Amniotic epithelial cell (primary cell): Measurements from ENCODE around the gene TTC23.
A peak's percentile ranks its signal among the peaks of the same experiment; 100 is the strongest.
"Not testable (repeated sequence)": the region's sequence is repeated elsewhere in the genome, so short reads cannot be mapped to it uniquely, and the experiment has no call there.

Experiments
- DNase-seq: peaks from one replicate; pipeline ENCODE4 v3.0.0-alpha.2; 2010; ENCODE audit warnings: low read depth

Gene TTC23

DNA sequence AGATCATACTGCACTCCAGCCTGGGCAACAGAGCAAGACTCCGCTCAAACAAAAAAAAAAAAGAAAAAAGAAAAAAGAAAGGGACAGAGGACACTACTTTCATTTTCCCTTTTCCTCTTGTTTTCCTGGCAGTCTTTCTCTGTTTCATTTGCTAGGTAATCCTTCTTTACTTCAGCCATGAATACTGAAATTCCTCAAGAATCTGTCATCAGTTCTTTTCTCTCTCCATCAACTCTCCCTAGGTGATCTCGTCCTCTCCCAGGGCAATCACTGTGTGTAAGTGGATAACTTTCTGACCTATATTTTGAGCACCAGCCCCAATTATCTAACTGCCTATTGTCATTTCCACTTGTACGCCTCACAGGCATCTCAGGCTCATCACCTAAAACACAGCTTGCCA is 51.5 kb downstream of the TTC23 start:
- DNase-seq, result peak; percentile 47

DNA sequence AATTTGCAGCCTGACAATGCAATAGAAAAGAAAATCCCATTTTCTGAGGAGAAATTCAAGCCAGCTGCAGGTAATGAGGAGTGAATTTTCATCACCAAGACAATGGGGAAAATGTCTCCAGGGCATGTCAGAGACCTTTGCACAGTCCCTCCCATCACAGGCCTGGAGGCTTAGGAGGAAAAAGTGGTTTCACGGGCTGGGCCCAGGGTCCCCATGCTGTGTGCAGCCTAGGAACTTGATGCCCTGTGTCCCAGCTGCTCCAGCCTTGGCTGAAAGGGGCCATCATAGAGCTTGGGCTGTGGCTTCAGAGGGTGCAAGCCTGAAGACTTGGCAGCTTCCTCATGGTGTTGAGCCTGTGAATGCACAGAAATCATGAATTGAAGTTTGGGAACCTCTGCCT is 57.2 kb downstream of the TTC23 start:
- not testable (repeated sequence) for DNase-seq

- DNase-seq, result no peak
Observed at GRCh38 chr15:99187936-99188335, 61.4 kb downstream of the TTC23 start.

DNA sequence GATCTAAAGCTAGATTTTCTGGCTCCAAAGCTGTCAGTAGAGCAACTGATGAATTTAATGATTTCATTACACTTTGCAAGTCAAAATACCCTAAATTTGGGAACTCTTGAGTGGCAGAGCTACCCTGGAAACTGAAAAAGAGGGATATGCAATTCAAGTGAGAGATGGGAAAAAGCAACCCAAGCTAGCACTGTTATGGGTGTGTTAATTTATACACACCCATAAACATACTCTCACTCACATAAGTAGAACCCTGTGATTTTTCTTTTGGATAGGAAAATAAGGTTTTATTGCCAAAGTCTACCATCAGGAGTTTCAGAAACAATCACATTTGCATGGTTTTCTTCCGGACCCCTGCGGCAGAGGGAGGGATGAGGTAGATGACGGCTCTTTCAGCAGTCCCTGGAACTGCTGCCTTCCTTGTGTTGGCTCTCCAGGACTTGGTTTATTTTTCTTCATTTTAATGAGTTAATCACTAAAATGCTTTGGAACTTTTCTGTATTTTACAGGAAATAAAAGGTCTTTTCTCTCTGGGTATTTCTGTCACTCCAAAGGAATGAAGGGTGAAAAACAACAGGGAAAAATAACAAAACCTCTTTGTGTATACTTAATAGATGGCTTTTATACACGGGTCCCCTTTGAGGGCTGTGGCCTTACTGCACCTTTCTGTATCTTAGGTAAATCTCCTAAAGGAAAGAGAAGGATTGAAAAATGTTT is 63.8 kb downstream of the TTC23 start:
- DNase-seq, result no peak

GRCh38 chr15:99182791-99183190 is 66.6 kb downstream of the TTC23 start:
- no peak for DNase-seq

- peak; percentile 41 for DNase-seq
Observed at GRCh38 chr15:99181545-99181971, 67.8 kb downstream of the TTC23 start.

DNA sequence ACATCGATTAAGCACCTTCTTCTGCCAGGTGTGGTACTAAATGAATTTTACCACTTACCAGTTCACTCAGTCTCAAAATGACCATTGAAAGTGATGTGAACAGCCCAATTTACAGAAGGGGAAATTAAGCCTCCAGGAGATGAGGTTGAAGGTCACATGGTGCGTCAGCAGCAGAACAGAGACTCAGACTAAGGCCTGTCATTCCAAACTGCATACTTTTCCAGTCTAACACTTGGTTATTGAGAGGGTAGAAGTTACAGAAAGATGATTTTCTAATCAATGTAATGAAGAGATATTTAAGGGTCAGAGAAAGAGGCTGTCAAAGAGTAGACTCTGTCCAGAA is 68.4 kb downstream of the TTC23 start:
- no peak for DNase-seq

- DNase-seq, result peak; percentile 85
Observed at GRCh38 chr15:99180086-99180963, 69.1 kb downstream of the TTC23 start.

GRCh38 chr15:99177679-99178078 is 71.7 kb downstream of the TTC23 start:
- DNase-seq, result no peak

DNA sequence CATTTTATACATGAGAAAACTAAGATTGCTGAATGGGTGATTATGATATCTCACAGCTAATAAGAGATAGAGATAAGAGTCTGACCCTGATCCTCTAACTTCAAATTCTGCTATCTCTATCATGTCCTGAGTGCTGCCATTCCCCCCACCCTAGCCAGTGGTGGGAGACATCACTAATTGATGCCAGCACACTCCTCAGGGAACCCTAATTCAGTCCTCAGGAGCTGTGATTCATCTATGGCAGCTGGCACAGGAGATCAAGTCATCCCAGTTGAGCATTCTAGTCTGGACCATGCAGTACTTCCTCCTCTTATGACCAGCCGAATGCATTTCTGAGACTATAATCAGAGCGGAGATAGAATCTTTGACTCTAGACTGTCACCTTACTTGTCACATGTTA is 72.6 kb downstream of the TTC23 start:
- peak; percentile 34 for DNase-seq

- DNase-seq, result peak; percentile 93
Observed at GRCh38 chr15:99174567-99175395, 74.6 kb downstream of the TTC23 start.

GRCh38 chr15:99172989-99173388 is 76.4 kb downstream of the TTC23 start:
- DNase-seq, result no peak

- DNase-seq, result no peak
Observed at GRCh38 chr15:99172171-99172570, 77.2 kb downstream of the TTC23 start.

- DNase-seq, result no peak
Observed at GRCh38 chr15:99170476-99171065, 78.8 kb downstream of the TTC23 start.

- DNase-seq, result peak; percentile 93
Observed at GRCh38 chr15:99169769-99170311, 79.5 kb downstream of the TTC23 start.

GRCh38 chr15:99168601-99169580 is 80.5 kb downstream of the TTC23 start:
- no peak for DNase-seq

DNA sequence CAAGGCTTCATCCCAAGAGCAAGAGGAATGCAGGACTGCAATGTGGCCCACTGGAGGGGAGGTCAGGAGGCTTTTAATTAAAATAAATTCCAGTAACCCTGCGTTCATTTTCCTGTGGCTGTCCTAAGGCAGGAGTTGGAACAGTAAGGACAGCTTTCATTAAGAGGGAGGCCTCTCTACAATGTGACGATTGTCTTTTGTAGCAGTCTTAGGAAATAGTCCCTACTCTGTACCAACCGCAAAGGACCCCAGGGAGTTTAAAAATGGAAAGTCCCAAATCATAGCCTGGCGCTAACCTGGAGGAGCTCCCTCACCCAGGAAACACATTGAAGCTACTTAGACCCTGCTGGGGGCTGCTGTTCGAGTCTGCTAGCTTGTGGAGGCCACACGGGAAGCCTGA is 81.7 kb downstream of the TTC23 start:
- no peak for DNase-seq

DNA sequence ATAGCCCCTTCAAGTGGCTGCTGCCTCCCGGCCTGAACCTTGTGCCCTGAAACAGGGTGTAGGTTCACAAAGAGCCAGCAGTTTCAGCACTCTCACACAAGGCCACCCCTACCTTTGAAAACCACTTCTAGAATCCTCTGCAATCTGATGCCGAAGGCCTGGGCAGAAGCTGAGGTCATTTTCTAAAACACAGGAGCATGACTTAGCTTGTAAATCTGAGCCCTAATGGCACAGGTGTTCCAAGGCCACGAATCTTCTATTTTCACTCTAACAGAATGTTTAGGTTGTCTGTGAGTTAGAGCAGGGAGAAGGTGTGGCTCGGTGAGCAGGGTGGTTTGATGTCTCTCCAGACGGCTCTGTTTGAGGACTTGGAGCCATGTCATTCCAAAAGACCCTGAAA is 82.2 kb downstream of the TTC23 start:
- no peak for DNase-seq

DNA sequence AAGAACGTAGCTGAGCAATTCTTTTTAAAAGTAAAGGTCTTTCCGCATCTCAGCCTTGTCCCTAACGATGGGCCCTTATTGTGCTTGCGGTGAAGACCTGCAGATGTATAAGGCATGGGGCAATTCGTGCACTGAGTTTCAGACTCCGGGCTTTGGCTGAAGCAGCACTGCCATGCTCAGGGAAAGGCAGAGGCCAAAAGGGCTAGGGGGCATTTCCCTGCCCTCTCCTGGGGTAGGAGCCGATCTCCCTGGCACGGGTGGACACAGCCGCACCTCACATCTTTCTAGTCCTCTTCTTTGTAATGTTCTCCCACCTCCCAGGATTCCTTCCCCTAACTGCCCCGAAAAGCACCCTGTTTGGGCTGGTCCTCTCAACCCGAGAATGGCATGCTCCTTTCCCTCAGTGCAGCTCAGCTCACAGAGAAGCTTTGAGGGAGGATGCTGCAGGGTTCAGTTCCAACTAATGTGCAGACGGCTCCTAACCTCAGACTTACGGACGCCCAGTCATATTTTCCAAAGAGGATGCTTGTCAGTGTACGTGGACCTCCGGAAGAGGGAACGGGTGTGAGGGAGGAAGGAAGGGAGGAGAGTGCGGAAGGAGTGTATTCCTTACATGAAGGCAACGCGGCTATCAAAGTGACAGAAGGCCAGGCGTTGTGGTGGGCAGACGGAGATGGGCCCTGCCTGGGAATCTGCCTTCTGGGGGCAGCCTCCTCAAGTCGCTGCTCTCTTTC is 83.3 kb downstream of the TTC23 start:
- no peak for DNase-seq
